NT2/D1 (cell line): Measurements from ENCODE around the gene DCTN1.

ENCODE experiments used
- SUZ12 ChIP-seq: IDR thresholded peaks from 2 replicates; pipeline ENCODE4 v1.6.1; 2011; ENCODE audit not compliant: insufficient read length, insufficient read depth; ENCODE audit errors: extremely low read depth
- YY1 ChIP-seq: IDR thresholded peaks from 2 replicates; pipeline ENCODE4 v1.6.1; 2011; ENCODE audit not compliant: insufficient read length, insufficient read depth
- ZNF274 ChIP-seq: IDR thresholded peaks from 2 replicates; pipeline ENCODE4 v1.6.1; 2011; ENCODE audit warnings: mild to moderate bottlenecking, low read depth, low read length

GRCh38 chr2:74421221-74421870 is 41.2 kb upstream of the DCTN1 start, which contains the start of the genes C2orf81 and WDR54:
- TF ChIP-seq SUZ12 (no peak), ZNF274 (no peak), YY1 (no peak)
